ENCODE data around the gene PRKCG.
"Not testable (repeated sequence)": the region's sequence is repeated elsewhere in the genome, so short reads cannot be mapped to it uniquely, and the experiment has no call there.

Gene PRKCG

DNA sequence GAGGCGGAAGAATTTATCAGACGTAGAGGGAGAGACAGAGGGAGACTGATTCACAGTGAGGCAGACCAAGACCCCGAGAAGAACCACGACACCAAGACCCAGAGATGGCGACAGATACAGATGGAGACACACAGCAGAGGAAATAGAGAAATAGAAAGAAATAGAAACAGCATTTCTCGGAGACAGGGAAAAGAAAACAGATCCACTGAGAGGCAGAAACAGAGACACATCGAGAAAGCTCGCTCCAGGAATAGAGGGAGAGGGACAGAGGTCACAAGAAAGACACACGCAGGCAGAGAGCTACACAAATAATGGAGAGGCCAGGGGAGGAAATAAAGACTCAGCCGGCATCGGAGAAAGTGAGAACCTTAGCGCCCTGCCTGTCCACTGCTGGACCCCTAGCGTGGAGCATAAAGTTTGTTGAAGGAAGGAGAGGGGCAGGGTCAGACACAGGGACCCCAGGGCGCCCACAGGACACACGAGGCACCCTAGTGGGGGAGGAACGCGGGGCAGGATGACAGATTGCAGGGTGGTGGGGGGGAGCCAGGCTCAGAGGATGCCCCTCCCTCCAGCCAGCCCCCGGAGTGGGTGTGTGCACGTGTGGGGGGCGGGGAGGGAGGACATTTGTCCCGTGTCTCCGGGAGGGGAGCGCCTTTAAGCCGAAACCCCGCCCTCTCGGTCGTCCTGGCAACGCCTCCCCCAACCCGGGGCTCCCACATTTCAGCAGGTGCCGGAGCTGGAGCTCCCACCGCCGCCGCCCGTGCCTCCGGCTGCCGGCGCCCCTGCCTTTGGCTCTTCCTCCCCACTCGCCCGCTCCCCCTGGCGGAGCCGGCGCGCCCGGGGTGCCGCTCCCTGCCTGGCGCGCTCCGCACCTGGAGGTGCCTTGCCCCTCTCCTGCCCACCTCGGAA lies at the start of gene PRKCG:
TSS of gene PRKCG (plus strand) at position 716 of the 909 bp plus-strand sequence. CDS start 298 bp downstream, outside the sequence.
- no peak for FAIRE-seq

DNA sequence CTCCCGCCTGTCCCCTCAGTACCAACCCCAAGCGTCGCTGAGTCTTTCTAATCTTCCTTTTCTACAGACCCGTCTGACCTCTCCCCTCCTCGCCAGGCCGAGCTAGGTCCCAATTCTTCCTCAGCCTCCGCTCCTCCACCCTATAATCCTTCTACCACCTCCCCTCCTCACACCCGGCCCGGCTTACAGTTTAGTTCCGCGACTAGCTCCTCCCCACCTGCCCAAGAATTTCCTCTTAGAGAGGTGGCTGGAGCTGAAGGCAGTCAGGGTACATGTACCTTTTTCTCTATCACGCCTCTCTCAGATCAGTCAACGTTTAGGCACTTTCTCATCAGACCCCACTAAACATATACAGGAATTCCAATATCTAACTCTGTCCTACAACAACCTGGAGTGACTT lies 49.1 kb upstream of the PRKCG start:
- not testable (repeated sequence) for FAIRE-seq

DNA sequence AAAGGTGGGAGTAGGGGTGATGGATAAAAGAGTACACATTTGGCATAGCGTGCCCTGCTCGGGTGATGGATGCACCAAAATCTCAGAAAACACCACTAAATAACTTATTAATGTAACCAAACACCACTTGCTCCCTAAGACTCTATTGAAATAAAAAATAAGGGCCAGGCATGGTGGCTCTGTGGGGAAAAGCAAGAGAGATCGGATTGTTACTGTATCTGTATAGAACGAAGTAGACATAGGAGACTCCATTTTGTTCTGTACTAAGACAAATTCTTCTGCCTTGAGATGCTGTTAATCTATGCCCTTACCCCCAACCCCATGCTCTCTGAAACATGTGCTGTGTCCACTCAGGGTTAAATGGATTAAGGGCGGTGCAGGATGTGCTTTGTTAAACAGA lies 43.6 kb upstream of the PRKCG start:
- FAIRE-seq: not testable (repeated sequence)

DNA sequence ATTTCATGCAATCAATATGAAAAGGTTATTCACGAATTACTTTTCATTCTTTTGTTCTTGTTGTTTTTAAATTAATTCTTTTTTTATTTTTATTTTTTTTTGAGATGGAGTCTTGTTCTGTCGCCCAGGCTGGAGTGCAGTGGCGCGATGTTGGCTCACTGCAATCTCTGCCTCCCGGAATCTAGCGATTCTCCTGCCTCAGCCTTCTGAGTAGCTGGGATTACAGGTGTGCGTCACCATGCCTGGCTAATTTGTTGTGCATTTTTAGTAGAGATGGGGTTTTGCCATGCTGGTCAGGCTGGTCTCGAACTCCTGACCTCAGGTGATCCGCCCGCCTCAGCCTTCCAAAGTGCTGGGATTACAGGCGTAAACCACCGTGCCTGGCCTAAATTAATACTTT lies 41.8 kb upstream of the PRKCG start:
- FAIRE-seq: not testable (repeated sequence)

DNA sequence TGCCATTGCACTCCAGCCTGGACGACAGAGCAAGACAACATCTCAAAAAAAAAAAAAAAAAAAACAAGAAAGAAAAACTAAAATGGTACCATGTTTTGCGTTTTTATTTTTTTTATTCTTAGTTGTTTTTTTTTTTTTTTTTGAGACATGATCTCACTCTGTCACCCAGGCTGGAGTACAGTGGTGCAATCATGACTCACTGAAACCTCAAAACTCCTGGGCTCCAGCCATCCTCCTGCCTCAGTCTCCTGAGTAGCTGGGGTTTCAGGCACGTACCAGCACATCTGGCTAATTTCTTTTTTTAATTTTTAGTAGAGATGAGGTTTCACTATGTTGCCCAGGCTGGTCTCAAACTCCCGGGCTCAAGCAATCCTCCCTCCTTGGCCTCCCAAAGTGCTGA lies 41.1 kb upstream of the PRKCG start:
- not testable (repeated sequence) for FAIRE-seq

DNA sequence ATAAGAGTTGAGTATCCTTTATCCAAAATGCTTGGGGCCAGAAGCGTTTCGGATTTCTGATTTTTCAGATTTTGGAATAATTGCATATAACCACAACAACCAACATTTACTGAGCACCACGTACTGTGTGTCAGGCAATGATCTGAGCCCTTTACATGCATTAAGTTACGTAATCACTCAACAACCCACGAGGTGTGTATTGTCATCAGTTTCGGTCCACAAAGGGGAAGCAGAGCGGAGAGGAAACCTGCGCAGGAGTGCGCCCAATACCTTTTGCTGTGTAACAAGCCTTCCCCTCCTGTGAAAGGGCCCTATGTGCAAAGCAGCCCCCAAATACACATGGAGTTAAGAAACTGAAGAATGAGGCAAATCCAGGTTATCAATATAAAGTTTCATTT lies 37.1 kb upstream of the PRKCG start:
- FAIRE-seq: no peak

DNA sequence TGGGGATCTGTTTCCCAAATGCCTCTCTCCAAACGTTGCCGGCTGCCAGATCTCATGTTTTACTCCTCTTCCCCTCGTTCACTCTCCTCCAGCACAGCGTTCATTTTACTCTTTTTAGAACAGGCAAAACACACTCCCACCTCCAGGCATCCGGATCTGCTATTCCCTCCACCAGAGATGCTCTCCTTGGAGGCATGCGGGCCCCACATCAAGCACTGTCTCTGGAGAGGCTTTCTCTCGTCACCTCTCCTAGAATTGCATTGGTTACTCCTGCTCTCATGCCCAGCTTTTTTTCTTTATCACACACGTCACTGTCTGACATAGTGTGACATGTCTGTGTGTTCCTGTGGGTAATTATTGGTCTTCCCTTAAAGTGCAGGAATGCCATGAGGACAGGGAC lies 34.4 kb upstream of the PRKCG start:
- no peak for FAIRE-seq

DNA sequence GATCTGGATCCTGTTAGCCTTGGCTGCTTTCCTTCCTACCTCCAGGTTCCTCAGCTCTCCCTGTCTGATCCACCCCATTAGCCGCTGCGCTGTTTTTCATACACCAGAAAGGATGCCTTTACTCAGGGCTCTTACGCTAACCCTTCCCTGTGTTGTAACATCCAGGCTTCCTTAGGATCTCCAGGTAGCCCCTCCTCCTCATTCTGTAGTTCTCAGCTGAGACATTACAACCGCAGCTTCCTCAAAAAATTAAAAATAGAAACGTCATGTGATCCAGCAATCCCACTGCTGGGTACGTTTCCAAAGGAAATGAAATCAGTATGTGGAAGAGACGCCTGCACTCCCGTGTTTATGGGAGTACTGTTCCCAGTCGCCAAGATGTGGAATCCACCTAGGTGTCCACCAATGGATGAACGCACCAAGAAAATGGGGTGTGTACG lies 32.7 kb upstream of the PRKCG start:
- FAIRE-seq: no peak

DNA sequence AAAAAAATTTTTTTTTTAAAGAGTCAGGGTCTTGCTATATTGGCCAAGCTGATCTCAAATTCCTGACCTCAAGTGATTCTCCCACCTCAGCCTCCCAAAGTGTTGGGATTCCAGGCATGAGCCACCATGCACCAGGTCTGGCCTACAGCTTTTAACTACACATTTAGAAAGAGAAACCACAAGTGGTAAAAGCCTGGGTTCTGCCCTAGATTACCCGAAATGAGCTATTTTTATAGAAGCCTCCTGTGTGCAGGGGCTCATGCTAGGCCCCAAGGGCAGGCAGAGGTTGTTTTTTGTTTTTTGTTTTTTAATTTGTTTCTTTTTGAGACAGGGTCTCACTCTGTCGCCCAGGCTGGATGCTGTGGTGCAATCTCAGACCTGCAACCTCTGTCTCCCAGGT lies 28.3 kb upstream of the PRKCG start:
- FAIRE-seq: no peak

DNA sequence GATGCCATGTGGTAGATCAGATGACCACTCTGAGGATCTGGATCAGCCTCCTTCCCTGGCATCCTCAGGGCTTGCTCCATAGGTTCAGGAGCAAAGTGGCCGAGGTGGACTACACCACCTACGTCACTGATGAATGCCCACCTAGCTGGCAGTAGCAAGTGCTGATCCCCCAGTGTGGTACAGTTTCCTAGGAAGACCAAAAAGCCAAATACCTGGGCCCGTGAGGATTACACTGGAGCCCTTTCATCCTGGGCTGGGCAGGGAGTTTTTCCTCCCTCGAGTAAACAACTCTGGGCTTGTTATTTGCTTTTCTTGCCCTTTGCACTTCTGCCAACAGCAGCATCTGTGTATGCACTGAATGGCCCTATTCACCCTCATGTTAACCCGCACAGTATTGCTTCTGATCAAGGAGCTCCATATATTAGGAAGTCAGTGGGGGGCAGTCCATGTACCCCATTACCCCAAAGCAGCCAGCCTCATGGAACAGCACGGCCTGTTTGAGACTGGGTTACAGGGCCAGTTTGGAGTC lies 17.6 kb upstream of the PRKCG start:
- FAIRE-seq: no peak

DNA sequence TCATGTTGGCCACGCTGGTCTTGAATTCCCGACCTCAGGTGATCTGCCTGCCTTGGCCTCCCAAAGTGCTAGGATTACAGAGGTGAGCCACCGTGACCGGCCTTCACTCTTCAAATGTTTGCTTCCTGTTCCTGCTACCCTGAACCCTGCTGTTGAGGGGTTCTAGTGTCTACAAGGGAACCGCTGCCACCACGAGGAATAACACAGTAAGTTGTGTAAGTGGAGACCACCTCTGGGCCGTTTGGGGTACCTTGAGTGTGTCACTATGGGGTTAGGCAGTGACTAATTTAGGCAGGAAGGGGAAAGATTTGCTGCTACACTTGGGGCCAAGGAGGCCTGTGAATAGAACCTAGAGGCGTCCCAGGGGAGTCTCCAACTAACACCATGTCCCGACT lies 16.5 kb upstream of the PRKCG start:
- FAIRE-seq: no peak

DNA sequence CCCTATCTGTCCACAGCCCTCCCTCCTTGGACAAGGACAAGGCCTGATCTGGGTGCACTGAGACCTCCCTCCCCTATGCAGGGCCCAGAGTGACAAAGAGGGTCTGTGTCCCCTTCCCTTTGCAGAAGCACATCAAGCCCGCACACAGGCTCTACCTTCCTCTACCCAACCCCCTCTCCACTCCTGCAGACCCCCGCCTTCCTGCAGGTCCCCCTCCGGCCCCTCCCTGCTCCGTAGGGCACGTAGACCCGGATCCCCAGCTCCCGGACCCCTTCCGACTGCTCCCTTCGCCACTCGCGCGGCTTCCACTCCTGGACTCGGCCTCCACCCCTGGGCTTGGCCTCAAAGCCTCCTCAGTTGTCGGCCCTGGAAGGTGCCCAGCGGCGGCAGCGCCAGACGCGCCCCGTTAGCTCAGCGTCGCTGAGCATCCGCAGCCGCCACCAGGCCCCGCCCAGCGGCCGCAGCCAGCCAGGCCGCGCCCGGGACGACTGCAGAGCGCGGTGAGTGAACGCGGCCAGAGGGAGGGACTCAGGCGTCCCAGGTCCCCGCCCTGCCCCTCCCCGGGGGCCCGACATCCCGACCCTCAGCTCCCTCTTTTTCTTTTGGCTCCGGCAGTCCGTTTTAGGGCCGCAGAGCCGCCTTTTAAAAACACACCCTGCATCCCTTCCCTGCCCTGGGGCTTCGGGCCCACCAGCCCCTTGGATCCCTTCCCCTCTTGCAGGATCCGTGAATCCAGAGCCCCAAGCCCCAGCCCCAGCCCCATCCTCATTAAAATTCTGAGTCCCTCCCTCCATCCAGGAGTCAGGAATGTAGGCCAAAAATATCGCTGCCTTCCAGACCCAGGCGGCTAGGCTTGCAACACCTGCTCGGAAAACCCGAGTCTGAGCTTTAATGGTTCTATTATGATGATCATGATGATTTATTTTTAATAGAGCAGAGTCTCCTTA lies 15.8 kb upstream of the PRKCG start:
- no peak for FAIRE-seq

DNA sequence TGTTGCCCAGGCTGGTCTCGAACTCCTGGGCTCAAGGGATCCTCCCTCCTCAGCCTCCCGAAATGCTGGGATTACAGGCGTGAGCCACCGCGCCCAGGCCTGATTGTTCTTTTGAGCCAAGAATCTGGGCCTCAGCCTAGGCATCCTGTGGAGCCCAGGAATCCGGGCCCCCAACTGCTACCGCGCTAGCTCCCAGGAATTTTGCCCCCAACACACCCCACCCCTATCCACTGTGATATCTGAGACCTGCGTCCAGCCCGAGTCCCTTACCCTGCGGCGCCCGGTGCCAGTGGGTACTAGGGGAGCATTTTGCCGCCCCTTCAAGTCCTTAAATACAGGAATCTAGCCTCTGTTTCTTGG lies 15.2 kb upstream of the PRKCG start:
- FAIRE-seq: no peak

DNA sequence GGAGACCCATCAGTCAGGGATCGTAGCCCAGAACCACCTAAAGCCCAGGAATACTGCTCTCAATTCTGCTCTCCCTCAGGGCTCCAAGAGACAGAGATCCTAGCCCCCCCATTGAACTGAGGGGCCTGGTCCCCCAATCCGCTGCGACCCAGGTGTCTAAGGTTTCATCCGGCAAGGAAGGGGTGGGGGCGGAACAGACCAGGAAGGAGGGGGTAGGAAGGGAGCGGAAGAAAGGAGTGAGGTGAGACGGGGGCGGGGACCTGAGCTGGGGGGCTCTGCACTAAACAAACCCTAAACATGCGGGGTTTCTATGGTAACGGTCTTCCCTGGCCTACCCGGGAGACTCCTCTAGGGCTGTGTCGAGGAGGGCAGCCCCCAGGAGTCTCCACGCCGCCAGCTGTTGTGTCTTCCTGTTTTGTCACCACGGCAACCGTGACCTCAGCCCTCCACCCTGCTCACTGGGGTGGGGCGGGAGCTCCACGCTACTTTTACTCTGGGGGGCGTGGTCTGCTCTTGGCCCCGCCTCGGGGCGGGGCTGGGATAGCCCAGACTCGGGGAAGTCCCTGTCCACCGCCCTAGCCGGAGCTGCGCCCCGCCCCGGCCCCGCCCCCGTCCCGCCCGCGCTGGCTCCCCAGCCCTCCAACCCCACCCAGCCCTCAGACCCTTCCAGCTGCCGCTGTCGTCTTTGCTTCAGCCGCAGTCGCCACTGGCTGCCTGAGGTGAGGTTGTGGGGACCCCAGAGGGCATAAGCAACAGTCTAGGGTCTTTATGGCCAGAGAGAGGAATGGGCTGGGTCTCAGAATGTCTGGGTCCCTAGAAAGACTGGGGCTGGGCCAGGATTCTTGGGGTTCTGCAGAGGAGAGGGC lies 14.5 kb upstream of the PRKCG start, which contains the start of gene MYADM:
TSS of gene MYADM (plus strand) at position 659 of the 866 bp plus-strand sequence. CDS start 5,647 bp downstream, outside the sequence.
- FAIRE-seq: peak; percentile 76

DNA sequence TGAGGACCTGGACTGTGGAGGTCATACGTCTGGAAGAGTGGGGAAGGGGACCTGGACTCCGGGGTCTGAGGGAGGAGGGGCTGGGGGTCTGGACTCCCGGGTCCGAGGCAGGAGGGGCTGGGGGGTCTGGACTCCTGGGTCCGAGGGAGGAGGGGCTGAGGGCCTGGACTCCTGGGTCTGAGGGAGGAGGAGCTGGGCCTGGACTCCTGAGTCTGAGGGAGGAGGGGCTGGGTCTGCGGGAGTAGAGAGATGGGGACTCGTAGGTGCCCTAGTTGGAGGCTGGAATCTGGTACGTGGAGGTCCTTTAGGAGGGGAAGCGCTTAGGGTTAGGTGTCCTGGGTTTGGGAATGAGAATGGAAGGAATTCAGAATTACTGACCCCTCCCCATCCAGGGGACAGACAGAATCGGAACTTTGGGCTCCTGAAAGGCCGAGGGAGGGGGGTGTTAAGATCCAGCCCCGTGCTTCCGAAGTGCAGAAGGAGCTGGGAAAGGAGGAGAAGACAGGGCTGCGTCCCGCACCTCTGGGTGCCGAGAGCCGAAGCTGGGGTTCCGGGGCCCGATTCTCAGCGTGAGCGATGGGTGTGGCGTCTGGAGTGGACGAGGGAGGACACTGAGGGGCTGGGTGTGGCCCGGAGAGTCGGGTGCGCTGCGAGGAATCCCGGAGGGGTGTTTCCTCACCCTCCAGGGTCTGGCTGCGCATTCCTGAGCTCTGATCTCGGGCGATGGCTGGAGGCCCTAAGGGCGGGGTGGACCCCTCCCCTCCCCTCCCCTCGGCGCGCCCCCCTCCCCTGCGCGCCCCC lies 13.7 kb upstream of the PRKCG start:
- FAIRE-seq: no peak

DNA sequence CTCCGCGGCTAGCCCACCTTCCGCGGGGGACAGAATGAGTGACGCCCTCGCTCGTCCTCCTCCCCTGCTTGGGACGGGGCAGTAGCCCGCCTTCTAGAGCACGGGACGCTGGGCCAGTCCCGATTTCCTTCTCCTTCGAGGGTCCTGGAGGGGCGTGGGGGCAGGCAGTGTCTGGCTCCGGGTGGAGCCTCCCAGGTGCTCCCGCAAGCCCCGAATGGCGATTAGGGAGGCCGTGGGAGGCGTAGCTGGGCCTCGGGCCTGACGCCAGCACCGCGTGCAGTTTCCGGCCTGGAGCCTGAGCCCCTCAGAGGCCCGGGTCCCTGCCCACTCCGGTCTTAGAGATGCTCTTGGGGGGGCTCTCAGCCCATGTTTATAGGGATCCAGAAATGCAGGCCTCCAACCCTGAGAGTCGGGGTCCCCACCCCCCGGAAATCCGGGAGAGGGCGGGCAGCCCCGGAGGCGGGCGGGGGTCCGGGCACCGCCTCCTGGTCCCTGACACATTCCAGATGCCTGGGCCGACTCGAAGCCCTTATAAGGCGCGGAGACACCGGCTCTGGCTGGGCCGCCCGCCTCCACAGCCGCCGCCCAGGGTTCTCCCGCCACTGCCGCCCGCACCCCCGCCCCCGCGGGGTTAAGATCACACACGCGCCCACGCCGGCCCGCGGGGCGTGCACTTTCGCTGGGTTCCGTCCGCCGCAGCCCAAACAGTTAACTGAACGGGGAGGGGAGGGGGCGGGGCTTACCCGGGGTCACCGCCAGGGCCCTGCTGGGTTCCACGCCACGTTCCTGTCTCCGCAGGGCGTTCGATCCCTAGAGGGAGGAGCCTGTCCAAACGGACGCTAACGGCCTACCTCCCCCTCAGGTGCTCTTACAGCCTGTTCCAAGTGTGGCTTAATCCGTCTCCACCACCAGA lies 12.8 kb upstream of the PRKCG start:
- no peak for FAIRE-seq

DNA sequence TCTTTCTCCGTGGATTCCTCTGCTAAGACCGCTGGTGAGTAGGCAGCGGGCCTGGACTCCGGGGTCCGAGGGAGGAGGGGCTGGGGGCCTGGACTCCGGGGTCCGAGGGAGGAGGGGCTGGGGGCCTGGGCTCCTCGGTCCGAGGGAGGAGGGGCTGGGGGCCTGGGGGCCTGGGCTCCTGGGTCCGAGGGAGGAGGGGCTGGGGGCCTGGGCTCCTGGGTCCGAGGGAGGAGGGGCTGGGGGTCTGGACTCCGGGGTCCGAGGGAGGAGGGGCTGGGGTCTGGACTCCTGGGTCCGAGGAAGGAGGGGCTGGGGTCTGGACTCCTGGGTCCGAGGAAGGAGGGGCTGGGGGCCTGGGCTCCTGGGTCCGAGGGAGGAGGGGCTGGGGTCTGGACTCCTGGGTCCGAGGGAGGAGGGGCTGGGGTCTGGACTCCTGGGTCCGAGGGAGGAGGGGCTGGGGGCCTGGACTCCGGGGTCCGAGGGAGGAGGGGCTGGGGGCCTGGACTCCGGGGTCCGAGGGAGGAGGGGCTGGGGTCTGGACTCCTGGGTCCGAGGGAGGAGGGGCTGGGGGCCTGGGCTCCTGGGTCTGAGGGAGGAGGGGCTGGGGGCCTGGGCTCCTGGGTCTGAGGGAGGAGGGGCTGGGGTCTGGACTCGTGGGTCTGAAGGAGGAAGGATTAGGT lies 12.1 kb upstream of the PRKCG start:
- FAIRE-seq: not testable (repeated sequence)

DNA sequence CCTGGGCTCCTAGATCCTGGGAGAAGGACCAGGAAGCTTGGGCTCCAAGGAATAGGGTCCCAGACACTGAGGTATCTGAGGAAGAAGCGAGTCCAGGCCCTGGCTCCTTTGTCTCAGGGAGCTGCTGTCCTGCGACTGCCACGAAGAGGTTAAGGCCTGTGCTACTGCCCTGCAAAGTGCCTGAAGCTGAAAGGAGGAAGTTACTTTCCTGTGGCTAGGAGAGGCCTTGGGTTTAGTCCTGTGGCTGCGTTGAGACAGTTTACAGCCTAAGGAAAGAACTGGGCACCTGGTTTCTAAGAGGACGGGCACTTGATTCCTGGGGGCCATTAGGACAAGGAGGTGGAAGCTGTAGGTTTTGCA lies 11.5 kb upstream of the PRKCG start:
- no peak for FAIRE-seq

DNA sequence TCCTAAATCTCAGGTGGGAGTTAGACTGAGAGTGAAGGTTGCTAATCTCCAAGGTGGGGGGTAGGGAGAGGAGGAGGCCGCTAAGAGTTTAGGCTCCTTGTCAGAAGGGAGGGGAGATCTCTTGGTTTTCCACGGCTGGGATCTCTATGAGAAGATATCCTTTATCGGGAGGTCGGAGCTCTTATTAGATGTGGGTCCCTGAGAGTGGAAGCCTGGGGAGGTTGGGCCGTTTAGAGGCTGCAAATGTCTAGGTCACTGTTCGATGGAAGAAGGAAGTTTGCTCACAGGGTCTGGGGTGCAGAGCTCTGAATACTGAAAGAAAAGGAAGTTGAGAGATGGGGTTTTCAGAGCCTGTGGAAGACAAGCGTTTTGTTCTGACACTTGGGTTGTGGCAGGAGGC lies 10.5 kb upstream of the PRKCG start:
- no peak for FAIRE-seq

DNA sequence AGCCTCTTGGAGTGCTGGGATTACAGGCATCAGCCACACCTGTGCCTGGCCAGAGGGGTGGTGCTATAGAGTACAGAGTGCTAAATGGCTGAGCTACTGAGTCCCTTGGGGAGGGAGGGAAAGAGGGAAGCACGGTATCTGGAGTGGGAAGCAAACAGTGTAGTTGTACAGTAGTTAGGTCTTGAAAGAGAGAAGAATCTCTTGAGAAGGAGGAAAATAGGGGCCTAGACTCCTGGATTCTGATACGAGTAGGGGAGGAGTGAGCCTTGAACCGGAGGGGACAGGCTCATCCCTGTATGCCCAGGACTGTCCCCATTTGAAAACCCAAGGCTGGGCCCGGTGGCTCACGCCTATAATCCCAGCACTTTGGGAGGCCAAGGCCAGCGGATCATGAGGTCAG lies 9.2 kb upstream of the PRKCG start:
- no peak for FAIRE-seq

Data from A204.1 (cell line).